ENCODE data around the gene BICD2.

DNA sequence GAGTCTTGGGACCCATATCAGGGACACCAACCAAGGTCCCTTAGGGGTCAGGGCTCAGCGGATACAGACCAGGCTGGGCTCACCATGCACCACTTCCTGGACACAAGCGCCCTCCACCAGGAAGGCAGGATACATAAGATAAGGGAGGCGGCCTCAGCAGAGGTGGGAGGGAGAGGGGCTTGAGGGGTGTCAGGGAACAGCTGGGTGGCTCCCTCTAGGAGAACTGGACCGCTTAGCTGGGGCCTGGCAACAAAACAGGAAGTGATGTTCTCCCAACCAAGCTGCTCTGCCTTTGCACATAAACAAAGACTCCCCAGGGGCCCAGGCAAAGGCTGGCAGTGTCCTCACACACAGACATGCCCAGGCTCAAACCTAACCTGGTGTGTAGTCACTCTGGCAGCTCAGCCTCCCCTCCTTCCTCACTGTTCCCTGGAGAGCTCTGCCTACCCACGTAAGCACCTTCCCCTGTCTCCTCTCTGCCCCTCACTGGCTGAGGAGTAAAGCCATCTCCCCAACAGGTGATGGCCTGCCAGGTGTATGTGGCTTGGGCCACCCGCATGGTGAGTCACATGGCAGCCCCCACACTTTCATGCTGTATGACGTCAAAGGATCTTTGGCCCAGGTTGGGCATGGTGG is 5.8 kb upstream of the BICD2 start:
- TF ChIP-seq CTCF (IDR thresholded peaks at IDR 0.05): no peak
- TF ChIP-seq POLR2A (IDR thresholded peaks at IDR 0.05): no peak
